GM23338 (cell line): ENCODE results near the gene FAM78A. TPM values are rescaled to one million over a fixed set of nuclear protein-coding genes. Genes with fewer than 3 reads are reported as not detected.

Experiments
- ATAC-seq: fragments of 200-7000 bp; cut with Tn5 transposase; 3 replicates; pipeline ENCODE4 v1.9.1; 2020
- DNase-seq: peaks from one replicate; pipeline ENCODE4 v3.0.0-alpha.2; 2015; ENCODE audit warnings: low spot score
- H2AFZ ChIP-seq: fragments of 200-600 bp; sonication (generic); 2 replicates; pipeline ENCODE4 v1.8.0; 2016; ENCODE audit warnings: antibody characterized with exemption, mild to moderate bottlenecking, moderate library complexity
- H3F3A ChIP-seq: fragments of 200-600 bp; sonication (generic); replicated peaks from 2 replicates; pipeline ENCODE4 v1.8.0; 2017; ENCODE audit warnings: antibody characterized with exemption, mixed run types, low read depth
- H3K27ac ChIP-seq: fragments of 200-600 bp; sonication (generic); 2 replicates; pipeline ENCODE4 v1.6.1; 2016; ENCODE audit warnings: low read depth
- H3K27me3 ChIP-seq: fragments of 200-600 bp; sonication (generic); 2 replicates; pipeline ENCODE4 v1.8.0; 2016; ENCODE audit warnings: mild to moderate bottlenecking, mixed run types, moderate library complexity; ENCODE audit not compliant: insufficient read depth
- H3K36me3 ChIP-seq: fragments of 200-600 bp; sonication (generic); 2 replicates; pipeline ENCODE4 v1.8.0; 2016; ENCODE audit warnings: mild to moderate bottlenecking; ENCODE audit not compliant: insufficient read depth
- H3K4me1 ChIP-seq: fragments of 200-600 bp; sonication (generic); 2 replicates; pipeline ENCODE4 v1.8.0; 2016; ENCODE audit warnings: mild to moderate bottlenecking, moderate library complexity; ENCODE audit not compliant: insufficient read depth
- H3K4me2 ChIP-seq: fragments of 200-600 bp; sonication (generic); 2 replicates; pipeline ENCODE4 v1.7.1; 2017; ENCODE audit warnings: mixed run types
- H3K4me3 ChIP-seq: fragments of 200-600 bp; sonication (generic); 2 replicates; pipeline ENCODE4 v1.6.1; 2016; ENCODE audit warnings: mixed run types
- H3K79me2 ChIP-seq: fragments of 200-600 bp; sonication (generic); replicated peaks from 2 replicates; pipeline ENCODE4 v1.8.0; 2017; ENCODE audit warnings: mild to moderate bottlenecking; ENCODE audit not compliant: insufficient read depth
- H3K9me2 ChIP-seq: fragments of 200-600 bp; sonication (generic); 2 replicates; pipeline ENCODE4 v1.8.0; 2017; ENCODE audit not compliant: insufficient read depth
- H4K20me1 ChIP-seq: fragments of 200-600 bp; sonication (generic); replicated peaks from 2 replicates; pipeline ENCODE4 v1.8.0; 2017; ENCODE audit warnings: mild to moderate bottlenecking; ENCODE audit not compliant: insufficient read depth
- H3K27ac Mint-ChIP-seq: 2 replicates; pipeline ENCODE4 v1.8.0; 2020; ENCODE audit warnings: inconsistent platforms, mild to moderate bottlenecking, moderate library complexity, mixed read lengths
- H3K27me3 Mint-ChIP-seq: 3 replicates; pipeline ENCODE4 v1.8.0; 2022; ENCODE audit warnings: low read depth, mild to moderate bottlenecking, moderate library complexity, mixed read lengths, inconsistent platforms; ENCODE audit not compliant: insufficient read depth, poor library complexity
- H3K36me3 Mint-ChIP-seq: 3 replicates; pipeline ENCODE4 v1.8.0; 2021; ENCODE audit warnings: low read depth, mild to moderate bottlenecking, inconsistent platforms, moderate library complexity, mixed read lengths
- H3K4me1 Mint-ChIP-seq: 3 replicates; pipeline ENCODE4 v1.8.0; 2020; ENCODE audit warnings: mild to moderate bottlenecking, inconsistent platforms, mixed read lengths
- H3K4me3 Mint-ChIP-seq: 3 replicates; pipeline ENCODE4 v1.8.0; 2021; ENCODE audit warnings: moderate library complexity, mild to moderate bottlenecking, inconsistent platforms, mixed read lengths
- H3K9me3 Mint-ChIP-seq: 3 replicates; pipeline ENCODE4 v1.8.0; 2020; ENCODE audit warnings: moderate library complexity, mild to moderate bottlenecking, inconsistent platforms, mixed read lengths
- CREB1 ChIP-seq: fragments of 250-450 bp; sonication (Bioruptor Pico); IDR thresholded peaks from 2 replicates; pipeline ENCODE4 v1.5.0; 2020; ENCODE audit warnings: low read depth, mild to moderate bottlenecking, moderate library complexity
- CTCF ChIP-seq, 2 experiments: fragments of 200-600 bp in 1 of 2; sonication (generic) in 1 of 2; conservative IDR thresholded peaks; 2 replicates each; pipeline versions ENCODE4 v1.5.1 to v1.6.1; 2016 to 2017; ENCODE audit warnings: antibody characterized with exemption in 2 of 2, low read depth in 2 of 2, mild to moderate bottlenecking in 2 of 2, moderate library complexity in 1 of 2
- ETS1 ChIP-seq: IDR thresholded peaks from 2 replicates; pipeline ENCODE4 v1.6.1; 2016; ENCODE audit warnings: antibody characterized with exemption
- EZH2 ChIP-seq: fragments of 200-600 bp; sonication (generic); IDR thresholded peaks from one replicate; pipeline ENCODE4 v1.8.0; 2017; ENCODE audit warnings: antibody characterized with exemption, mild to moderate bottlenecking, low read depth; ENCODE audit not compliant: unreplicated experiment
- EZH2phosphoT487 ChIP-seq: fragments of 200-600 bp; sonication (generic); IDR thresholded peaks from one replicate; pipeline ENCODE4 v1.8.1; 2018; ENCODE audit warnings: antibody characterized with exemption; ENCODE audit not compliant: unreplicated experiment
- JUNB ChIP-seq: IDR thresholded peaks from one replicate; pipeline ENCODE4 v1.6.1; 2016; ENCODE audit warnings: antibody characterized with exemption; ENCODE audit not compliant: unreplicated experiment
- NANOG ChIP-seq: IDR thresholded peaks from 2 replicates; pipeline ENCODE4 v1.6.1; 2016; ENCODE audit warnings: antibody characterized with exemption, borderline replicate concordance
- POLR2AphosphoS5 ChIP-seq: IDR thresholded peaks from 2 replicates; pipeline ENCODE4 v1.6.1; 2016; ENCODE audit warnings: antibody characterized with exemption, low read depth
- REST ChIP-seq: IDR thresholded peaks from one replicate; pipeline ENCODE4 v1.6.1; 2018; ENCODE audit warnings: antibody characterized with exemption; ENCODE audit not compliant: unreplicated experiment
- STAT1 ChIP-seq: IDR thresholded peaks from one replicate; pipeline ENCODE4 v1.6.1; 2016; ENCODE audit warnings: antibody characterized with exemption; ENCODE audit not compliant: unreplicated experiment
- ZNF114 ChIP-seq: fragments of 250-450 bp; sonication (Bioruptor Pico); IDR thresholded peaks from 2 replicates; pipeline ENCODE4 v1.5.0; 2020; ENCODE audit warnings: mild to moderate bottlenecking, moderate library complexity
- ZNF331 ChIP-seq: fragments of 250-450 bp; sonication (Bioruptor Pico); IDR thresholded peaks from 2 replicates; pipeline ENCODE4 v1.5.0; 2020; ENCODE audit warnings: low read depth, mild to moderate bottlenecking, moderate library complexity
- ZNF462 ChIP-seq: fragments of 250-450 bp; sonication (Bioruptor Pico); IDR thresholded peaks from 2 replicates; pipeline ENCODE4 v1.5.0; 2020; ENCODE audit warnings: mild to moderate bottlenecking, moderate library complexity
- polyA plus RNA-seq: library from polyadenylated mRNA; unstranded; fragments of >200 nt; fragmentation: Nextera tagmentation; extraction: Ambion mirVana; gene quantifications from 2 replicates; pipeline ENCODE4 v1.2.1, GENCODE V29; 2016
- total RNA-seq: library from RNA; depleted of rRNA; stranded (reverse); fragments of >200 nt; shearing (Covaris generic); gene quantifications from 2 replicates; pipeline ENCODE4 v1.2.3, GENCODE V29; 2014

FAM78A gene
- total and polyA plus RNA-seq, 2 experiments from 2014 or later = 0.57 to 2.1 TPM

GRCh38 chr9:131262327-131263032 lies 13.8 kb downstream of the FAM78A start:
- no peaks in the 10 kb centered on the region for H3K36me3 ChIP-seq

More at GRCh38 chr9:131262327-131263032, 13.8 kb downstream of the FAM78A start:
- no peaks in the 10 kb centered on the region; the same call in 2 of the 3 replicates for H3K36me3 Mint-ChIP-seq
- H3K4me2 ChIP-seq = no peak overlapping the region
- no peaks in the 10 kb centered on the region for H3K79me2 ChIP-seq
- H3K4me3 ChIP-seq = no peak overlapping the region
- no peak overlapping the region for H3K27ac ChIP-seq
- H3K4me1 ChIP-seq = no peaks in the 10 kb centered on the region
- H3K4me3 Mint-ChIP-seq = no peak overlapping the region
- H3K4me1 Mint-ChIP-seq = peaks cover 22% of the 10 kb centered on the region
- H3K9me2 ChIP-seq = no peaks in the 10 kb centered on the region
- no peaks in the 10 kb centered on the region for H3K9me3 Mint-ChIP-seq
- 0 out of 2 replicates have a peak, but pooled peaks cover 4% of the 10 kb centered on the region for H3F3A ChIP-seq
- H4K20me1 ChIP-seq = no peaks in the 10 kb centered on the region
- no peak overlapping the region for H3K27ac Mint-ChIP-seq
- H2AFZ ChIP-seq = no peak overlapping the region
- TF ChIP-seq EZH2 (no peak), ETS1 (no peak), ZNF331 (CRISPR knock-in tag) (no peak), REST (no peak), POLR2AphosphoS5 (no peak), ZNF114 (no peak), STAT1 (no peak), CTCF (conservative IDR thresholded peaks at IDR 0.05; ENCODE audit: low read depth in 2 of 2) (no peak), CREB1 (CRISPR knock-in tag) (no peak), ZNF462 (CRISPR knock-in tag) (no peak), NANOG (no peak), EZH2phosphoT487 (no peak), JUNB (no peak)
- H3K27me3 Mint-ChIP-seq = peaks cover 15% of the 10 kb centered on the region
- no peaks in the 10 kb centered on the region for H3K27me3 ChIP-seq
- DNase-seq (no peak), ATAC-seq (no peak)
